Esophagus muscularis mucosa (tissue), 4 donors: ENCODE data around the gene UNC13C. TPM values are rescaled to one million over a fixed set of nuclear protein-coding genes. Genes with fewer than 3 reads are reported as not detected.

Experiments used
- DNase-seq: peaks from one replicate; pipeline ENCODE4 v3.0.0-alpha.2; 2017; ENCODE audit errors: extremely low spot score
- H3K27ac ChIP-seq, 4 donors: fragments of 200-600 bp; sonication (generic); replicated peaks in 1 of 4; 1 replicate in 3 of 4; 2 replicates in 1 of 4; pipeline ENCODE4 v1.5.1; 2016 to 2019; ENCODE audit warnings: mild to moderate bottlenecking in 1 of 4
- H3K27me3 ChIP-seq, 4 donors: fragments of 200-600 bp; sonication (generic); one replicate each; pipeline versions ENCODE4 v1.5.1 to v1.6.0; 2016 to 2019
- H3K36me3 ChIP-seq, 4 donors: fragments of 200-600 bp; sonication (generic); one replicate each; pipeline ENCODE4 v1.5.1; 2016 to 2019
- H3K4me1 ChIP-seq, 4 donors: fragments of 200-600 bp; sonication (generic); one replicate each; pipeline ENCODE4 v1.5.1; 2016 to 2019
- H3K4me3 ChIP-seq, 4 donors: fragments of 200-600 bp; sonication (generic); 1 replicate in 2 of 4; 2 replicates in 2 of 4; pipeline ENCODE4 v1.5.1; 2016 to 2019; ENCODE audit warnings: mild to moderate bottlenecking in 4 of 4, moderate library complexity in 1 of 4
- H3K9me3 ChIP-seq, 4 donors: fragments of 200-600 bp; sonication (generic); 1 replicate in 3 of 4; 2 replicates in 1 of 4; pipeline ENCODE4 v1.5.1; 2016 to 2019
- CTCF ChIP-seq, 3 experiments: fragments of 200-600 bp in 2 of 3; fragments of 450-650 bp in 1 of 3; sonication (generic) in 2 of 3; IDR thresholded peaks; one replicate each; pipeline ENCODE4 v1.5.1; 2017 to 2019; ENCODE audit warnings: antibody characterized with exemption in 3 of 3, mild to moderate bottlenecking in 2 of 3, moderate library complexity in 1 of 3
- EP300 ChIP-seq: sonication (generic); formaldehyde crosslinking; IDR thresholded peaks from one replicate; pipeline ENCODE4 v1.6.1; 2017; ENCODE audit warnings: antibody characterized with exemption
- POLR2A ChIP-seq: fragments of 450-650 bp; IDR thresholded peaks from one replicate; pipeline ENCODE4 v1.6.1; 2017; ENCODE audit warnings: antibody characterized with exemption, moderate library complexity, mild to moderate bottlenecking, low read depth
- POLR2AphosphoS5 ChIP-seq, 2 donors: sonication (generic); formaldehyde crosslinking; IDR thresholded peaks; one replicate each; pipeline ENCODE4 v1.6.1; 2017; ENCODE audit warnings: antibody characterized with exemption in 2 of 2
- WGBS: methylation state at CpG from one replicate; pipeline ENCODE4 v1.1.5; 2018; 5-methylcytosine and 5-hydroxymethylcytosine counted together
- intact Hi-C: fragments of 100-400 bp; cut with DNase I; formaldehyde crosslinking; loops from one replicate; pipeline ENCODE4 v1.15.1; 2023
- total RNA-seq, 4 donors: library from RNA; depleted of rRNA; stranded (reverse); fragments of >200 nt; gene quantifications; one replicate each; pipeline versions ENCODE4 v1.1.0 to v1.2.1, GENCODE V29; 2016

Gene UNC13C
- total RNA-seq, 4 donors from 2014 or later = 0.17 to 4.2 (median 0.59) TPM

DNA sequence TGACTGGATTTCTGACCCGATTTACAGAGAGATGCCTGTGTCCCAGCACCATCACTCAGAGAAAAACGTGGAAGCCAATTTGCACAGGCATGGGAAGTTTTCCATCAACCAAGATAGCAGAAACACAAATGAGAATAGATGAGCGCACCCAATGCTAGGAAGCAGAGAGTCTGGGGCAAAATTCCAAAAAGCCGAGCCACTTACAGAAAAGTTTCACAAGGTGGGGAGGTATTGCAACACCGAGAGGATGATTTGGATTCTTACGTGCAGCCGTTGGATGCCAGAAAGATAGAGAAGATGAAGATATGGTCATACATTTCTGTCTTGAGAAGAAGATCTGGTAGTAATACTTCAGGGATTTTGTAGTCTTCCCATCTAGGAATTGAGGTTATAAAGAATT lies 57.4 kb downstream of the UNC13C start:
- no peaks in the 10 kb centered on the region for H3K9me3 ChIP-seq
- TF ChIP-seq POLR2A (no peak), POLR2AphosphoS5 (IDR thresholded peaks at IDR 0.05) (no peak), CTCF (IDR thresholded peaks at IDR 0.05) (no peak), EP300 (no peak)
- no peak overlapping the region for H3K27ac ChIP-seq
- intact Hi-C loops = no loop called here
- no peaks in the 10 kb centered on the region for H3K27me3 ChIP-seq
- H3K4me3 ChIP-seq = no peak overlapping the region
- no peaks in the 10 kb centered on the region for H3K36me3 ChIP-seq
- WGBS = 95% methylated on average over 7 of the region's 7 CpGs
- DNase-seq = no peak
- peaks cover 0 to 9% (median 3%) of the 10 kb centered on the region in 4 donors for H3K4me1 ChIP-seq

- no peak for DNase-seq
- Histone ChIP-seq H3K36me3 (no peaks in the 10 kb centered on the region), H3K9me3 (no peaks in the 10 kb centered on the region), H3K4me1 (no peaks in the 10 kb centered on the region), H3K4me3 (no peak overlapping the region), H3K27me3 (no peaks in the 10 kb centered on the region), H3K27ac (no peak overlapping the region)
- no peak for TF ChIP-seq CTCF (IDR thresholded peaks at IDR 0.05)
- TF ChIP-seq POLR2A = no peak
- no peak for TF ChIP-seq EP300
- TF ChIP-seq POLR2AphosphoS5 (IDR thresholded peaks at IDR 0.05) = no peak
- intact Hi-C loops = no loop called here
- 87% methylated on average over 2 of the region's 2 CpGs for WGBS
These were observed 67.2 kb downstream of the UNC13C start for GRCh38 chr15:54045397-54045796.

DNA sequence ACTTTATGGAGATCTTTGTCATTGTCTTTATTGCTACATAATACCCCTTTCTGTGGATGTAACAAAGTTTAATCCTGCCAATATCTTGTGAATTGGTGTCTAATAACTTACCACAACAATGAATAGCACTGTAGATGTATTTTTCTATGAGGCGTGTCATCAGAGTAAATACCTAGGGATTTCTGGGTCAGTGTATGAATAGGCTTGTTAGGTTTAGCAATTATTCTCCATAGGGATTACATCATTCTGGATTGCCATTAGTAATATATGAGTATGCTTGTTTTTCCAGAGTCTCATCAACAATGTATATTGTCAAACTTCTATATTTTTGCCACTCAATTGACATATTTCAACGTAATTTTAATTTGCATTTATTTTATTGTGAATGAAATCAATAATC lies 67.9 kb downstream of the UNC13C start:
- no peaks in the 10 kb centered on the region for H3K9me3 ChIP-seq
- H3K4me3 ChIP-seq = no peak overlapping the region
- TF ChIP-seq POLR2A = no peak
- no peak for TF ChIP-seq CTCF (IDR thresholded peaks at IDR 0.05)
- no peak for TF ChIP-seq POLR2AphosphoS5 (IDR thresholded peaks at IDR 0.05)
- TF ChIP-seq EP300 = no peak
- intact Hi-C loops = no loop called here
- no peak for DNase-seq
- no peaks in the 10 kb centered on the region for H3K27me3 ChIP-seq
- no peak overlapping the region for H3K27ac ChIP-seq
- H3K4me1 ChIP-seq = no peaks in the 10 kb centered on the region
- 79% methylated on average over 2 of the region's 2 CpGs for WGBS
- H3K36me3 ChIP-seq = no peaks in the 10 kb centered on the region

GRCh38 chr15:54064365-54064764 lies 86.1 kb downstream of the UNC13C start:
- intact Hi-C loops = no loop called here
- no peak for DNase-seq
- no peaks in the 10 kb centered on the region for H3K9me3 ChIP-seq
- no peaks in the 10 kb centered on the region for H3K4me1 ChIP-seq
- no peaks in the 10 kb centered on the region for H3K27me3 ChIP-seq
- H3K4me3 ChIP-seq = no peak overlapping the region
- H3K36me3 ChIP-seq = no peaks in the 10 kb centered on the region
- TF ChIP-seq POLR2AphosphoS5 (IDR thresholded peaks at IDR 0.05) (no peak), POLR2A (no peak), CTCF (IDR thresholded peaks at IDR 0.05) (no peak)
- no peak overlapping the region for H3K27ac ChIP-seq
- 28% methylated on average over 3 of the region's 3 CpGs for WGBS

DNA sequence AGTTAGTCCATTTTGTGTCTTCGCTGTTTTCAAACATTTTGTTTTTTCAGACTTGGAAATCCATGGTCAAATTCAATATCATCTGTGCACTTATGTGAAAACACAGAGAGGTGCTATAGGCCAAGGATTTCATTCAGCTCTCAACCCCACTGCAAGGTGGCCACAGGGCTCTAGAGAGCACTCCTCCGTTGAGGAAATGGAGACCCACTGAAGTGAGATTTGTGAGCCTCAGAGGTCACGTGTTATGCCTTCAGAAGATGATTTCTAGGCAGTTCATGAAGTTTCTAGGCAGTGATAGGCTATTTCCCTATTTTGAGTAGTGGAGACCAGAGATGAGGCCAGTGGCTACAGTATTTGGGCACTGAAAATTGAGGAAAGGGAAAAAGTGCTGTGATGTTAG lies 88.2 kb downstream of the UNC13C start:
- Histone ChIP-seq H3K4me1 (no peaks in the 10 kb centered on the region), H3K4me3 (no peak overlapping the region), H3K9me3 (no peaks in the 10 kb centered on the region), H3K27me3 (no peaks in the 10 kb centered on the region), H3K36me3 (no peaks in the 10 kb centered on the region), H3K27ac (no peak overlapping the region)
- 90% methylated on average over 3 of the region's 3 CpGs for WGBS
- TF ChIP-seq CTCF (IDR thresholded peaks at IDR 0.05) = no peak
- TF ChIP-seq POLR2A = no peak
- no peak for TF ChIP-seq EP300
- TF ChIP-seq POLR2AphosphoS5 (IDR thresholded peaks at IDR 0.05) = no peak
- intact Hi-C loops = no loop called here
- no peak for DNase-seq
